NCI-H345 (cell line): ENCODE measurements around the gene IFT20.
"Not testable (repeated sequence)": the region's sequence is repeated elsewhere in the genome, so short reads cannot be mapped to it uniquely, and the experiment has no call there.

Experiments used
- DNase-seq: peaks from one replicate; lab custom pipeline; 2025; lab: John Stamatoyannopoulos, UW

Gene IFT20

DNA sequence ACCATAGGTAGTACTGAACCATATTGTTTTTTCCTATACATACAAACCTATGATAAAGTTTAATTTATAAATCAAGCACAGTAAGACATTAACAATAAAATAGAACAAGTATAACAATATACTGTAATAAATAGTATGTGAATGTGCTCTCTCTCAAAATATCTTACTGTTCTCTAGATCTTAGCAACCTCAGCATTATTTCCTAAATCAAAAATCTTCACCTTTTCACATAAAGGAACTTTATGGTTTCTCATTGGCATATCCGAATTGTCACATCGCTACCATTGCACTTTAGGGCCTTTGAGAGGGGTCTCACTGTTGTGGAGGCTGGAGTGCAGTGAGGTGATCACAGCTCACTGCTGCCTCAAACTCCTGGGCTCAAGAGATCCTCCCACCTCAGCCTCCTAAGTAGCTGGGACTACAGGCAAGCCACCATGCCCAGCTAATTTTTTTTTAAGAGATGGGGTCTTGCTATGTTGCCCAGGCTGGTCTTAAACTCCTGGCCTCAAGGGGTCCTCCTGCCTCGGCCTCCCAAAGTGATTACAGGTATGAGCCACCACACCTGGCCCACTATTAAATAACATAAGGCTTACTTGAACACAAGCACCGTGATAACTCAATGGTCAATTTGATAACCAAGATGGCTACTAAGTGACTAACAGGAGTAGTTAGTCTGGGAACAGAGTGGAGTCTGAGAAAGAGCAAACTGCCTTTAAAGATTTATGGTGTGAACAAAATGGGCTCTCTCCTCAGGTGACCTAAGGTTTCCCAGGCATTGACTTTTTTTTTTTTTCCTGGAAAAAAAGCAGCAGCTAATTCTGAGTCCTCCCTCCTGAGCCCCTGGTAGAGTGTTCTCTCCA, 19.2 kb downstream of the IFT20 start:
- DNase-seq = no peak

DNA sequence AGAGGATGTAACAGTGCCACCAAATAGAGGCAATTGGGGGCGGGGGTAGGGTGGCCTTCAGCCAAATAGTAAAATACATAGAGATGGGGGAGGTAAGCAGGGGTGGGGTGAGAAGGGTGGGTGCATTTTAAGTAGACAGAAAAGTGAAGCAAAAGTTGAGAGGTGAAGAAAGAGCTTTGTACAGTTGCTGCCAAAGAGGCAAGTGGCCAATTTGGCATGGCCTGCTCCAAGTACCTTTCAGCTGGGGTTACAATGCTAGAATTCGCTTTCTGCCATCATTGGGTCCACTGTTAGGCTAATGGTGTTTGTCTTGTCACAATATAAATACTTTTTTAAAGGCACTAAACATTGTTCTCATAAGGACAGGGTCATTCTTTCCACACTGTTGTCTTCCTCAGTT, 21.4 kb downstream of the IFT20 start:
- DNase-seq = no peak

DNA sequence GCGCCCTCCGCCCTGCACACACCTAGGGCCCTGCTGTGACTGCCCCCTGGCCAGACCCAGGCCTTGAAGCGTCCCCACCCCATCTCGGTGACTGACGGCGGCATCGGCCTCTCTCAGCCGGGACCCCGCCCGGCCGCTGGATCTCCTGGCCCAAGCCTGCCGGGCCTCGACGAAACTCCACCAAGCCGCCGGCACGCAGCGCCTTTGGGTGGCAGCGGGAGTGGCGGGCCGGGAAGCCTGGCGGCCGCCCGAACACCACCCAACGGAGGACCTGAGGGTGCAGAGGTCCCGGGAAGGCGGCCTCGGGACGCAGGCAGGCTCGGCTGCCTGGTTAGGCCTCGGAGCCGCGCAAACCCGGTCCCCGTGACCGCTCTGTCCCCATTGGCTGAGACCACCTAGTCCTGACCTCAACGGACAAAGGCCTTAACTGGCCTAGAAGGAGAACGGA, 28.3 kb downstream of the IFT20 start:
- no peak for DNase-seq

DNA sequence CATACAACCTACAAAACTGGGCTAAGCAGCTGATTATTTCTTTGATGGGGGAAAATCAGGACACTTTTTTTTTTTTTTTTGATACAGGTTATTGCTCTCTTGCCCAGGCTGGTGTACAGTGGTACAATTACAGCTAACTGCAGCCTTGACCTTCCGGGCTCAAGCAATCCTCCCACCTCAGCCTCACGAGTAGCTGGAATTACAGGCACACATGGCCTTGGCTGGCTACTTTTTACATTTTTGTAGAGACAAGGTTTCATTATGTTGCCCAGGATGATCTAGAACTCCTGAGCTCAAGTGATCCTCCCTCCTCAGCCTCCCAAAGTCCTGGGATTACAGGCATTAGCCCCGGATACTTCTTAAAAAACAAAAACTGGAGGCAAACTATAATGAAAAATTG, 36.8 kb downstream of the IFT20 start:
- no peak for DNase-seq

DNA sequence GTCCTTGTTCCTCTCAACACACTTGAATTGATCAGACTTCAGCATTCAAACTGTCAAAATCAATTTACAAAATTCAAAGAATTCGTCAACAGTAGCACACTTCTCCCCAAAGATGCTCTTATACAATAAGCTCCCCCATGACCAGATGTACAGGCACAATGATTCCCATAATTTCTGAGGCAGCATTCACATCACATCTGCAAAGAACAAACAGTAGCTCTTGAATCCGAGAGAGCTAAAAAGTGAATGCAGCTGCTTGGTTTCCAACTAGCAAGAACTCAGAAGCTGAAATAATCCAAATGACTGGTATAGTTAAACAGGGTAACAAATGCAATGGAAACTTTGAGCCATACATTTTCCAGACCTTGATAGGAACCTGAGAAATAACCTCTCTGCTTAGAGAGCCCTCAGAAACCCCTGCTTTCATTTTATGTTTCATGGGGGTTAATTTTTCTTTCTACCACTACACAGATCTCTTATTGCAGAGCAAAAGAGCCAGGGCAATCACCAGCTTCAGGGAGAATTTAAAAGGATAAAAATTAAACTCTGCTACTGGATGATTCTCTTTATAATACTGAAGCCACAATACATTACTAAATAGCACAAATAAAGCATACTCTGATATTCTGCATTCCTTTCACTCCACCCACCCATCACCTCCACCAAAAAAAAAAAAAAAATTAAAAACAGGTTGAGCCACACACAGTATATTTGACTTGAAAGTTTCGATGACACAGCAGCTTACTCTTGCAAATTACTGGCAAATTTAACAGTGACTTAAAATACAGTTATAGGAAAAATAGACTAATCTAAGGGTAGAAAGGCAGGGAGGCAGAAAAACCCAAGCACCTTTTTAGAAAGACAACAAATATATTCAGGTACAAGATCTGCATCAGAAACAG, 39.3 kb downstream of the IFT20 start:
- DNase-seq = no peak

DNA sequence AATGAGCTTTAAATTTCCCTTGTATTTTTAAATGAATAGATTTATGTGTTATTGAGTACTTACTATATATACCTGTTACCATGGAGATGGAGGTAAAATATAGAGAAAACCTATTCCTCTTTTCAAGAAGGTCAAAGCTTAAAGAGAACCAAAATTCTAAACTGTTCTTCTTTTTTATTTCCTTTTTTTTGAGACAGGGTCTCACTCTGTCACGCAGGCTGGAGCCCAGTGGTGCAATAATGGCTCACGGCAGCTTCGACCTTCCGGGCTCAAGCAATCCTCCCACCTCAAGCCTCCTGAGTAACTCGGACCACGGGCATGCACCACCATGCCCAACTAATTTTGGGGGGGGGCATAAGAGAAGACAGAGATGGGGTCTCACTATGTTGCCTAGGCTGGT, 41.3 kb downstream of the IFT20 start:
- no peak for DNase-seq

DNA sequence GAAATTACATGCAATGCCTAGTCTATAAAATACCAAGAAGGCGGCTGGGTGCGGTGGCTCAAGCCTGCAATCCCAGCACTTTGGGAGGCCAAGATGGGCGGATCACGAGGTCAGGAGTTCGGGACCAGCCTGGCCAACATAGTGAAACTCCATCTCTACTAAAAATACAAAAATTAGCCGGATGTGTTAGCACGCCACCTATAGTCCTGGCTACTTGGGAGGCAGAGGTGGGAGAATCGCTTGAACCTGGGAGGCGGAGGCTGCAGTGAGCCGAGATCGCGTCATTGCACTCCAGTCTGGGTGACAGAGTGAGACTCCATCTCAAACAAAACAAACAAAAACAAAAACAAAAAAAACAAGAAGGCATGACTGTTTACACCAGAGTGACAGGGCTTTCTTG, 42.4 kb downstream of the IFT20 start:
- not testable (repeated sequence) for DNase-seq

DNA sequence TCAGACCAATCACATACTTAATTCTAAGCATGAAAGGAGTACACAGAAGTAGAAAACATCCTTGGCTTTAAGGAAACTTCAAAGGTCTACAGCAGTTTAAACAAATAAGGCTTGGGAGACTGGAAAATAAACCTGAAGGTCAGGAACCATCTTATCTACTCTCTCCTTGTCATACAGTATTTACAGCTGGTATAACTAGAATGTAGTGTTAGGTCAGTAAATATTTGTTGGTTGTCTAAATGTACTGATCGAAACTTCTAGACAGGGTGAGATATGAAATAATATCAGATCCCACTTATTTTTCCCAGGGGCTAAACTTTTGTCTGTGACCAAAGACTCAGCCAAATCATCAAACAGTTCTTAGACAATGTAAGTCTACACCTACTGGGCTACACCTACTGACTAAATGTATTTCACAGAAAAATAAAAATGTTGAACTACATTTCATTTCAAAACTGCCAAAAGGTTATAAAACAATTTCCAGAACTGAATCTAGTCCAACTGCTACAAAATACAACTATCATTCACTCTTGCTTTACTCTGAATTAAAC, 43.4 kb downstream of the IFT20 start:
- no peak for DNase-seq

DNA sequence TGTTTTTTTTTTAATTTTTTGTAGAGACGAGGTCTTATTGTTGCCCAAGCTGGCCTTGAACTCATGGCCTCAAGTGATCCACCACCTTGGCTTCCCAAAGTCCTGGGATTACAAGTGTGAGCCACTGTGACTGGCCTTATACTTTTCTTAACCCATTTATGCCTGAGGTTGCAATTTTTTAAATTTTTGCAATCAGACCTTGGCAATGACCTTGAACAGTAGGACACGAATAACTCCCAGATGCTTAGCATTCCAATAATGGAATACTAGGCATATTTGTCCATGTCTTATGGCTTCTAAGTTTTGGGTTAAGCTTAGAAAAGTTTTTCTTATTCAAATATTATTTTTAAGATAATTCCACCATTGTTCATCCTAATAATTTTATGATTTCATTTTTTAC, 44.6 kb downstream of the IFT20 start:
- no peak for DNase-seq

DNA sequence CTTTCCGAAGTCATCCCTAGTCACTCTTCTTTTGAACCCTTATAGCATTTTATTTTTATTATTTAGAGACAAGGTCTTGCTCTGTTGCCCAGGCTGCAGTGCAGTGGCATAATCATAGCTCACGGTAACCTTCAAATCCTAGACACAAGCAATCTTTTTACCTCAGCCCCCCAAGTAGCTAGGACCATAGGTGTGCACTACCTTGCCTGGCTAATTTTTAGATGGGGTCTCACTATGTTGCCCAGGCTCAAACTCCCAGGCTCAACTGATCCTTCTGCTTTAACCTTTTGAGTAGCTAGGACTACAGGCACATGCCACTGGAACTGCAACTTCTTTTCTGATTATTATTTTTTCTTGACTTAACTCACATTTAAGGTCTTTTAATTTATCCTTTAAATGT, 49.3 kb downstream of the IFT20 start:
- DNase-seq = no peak

DNA sequence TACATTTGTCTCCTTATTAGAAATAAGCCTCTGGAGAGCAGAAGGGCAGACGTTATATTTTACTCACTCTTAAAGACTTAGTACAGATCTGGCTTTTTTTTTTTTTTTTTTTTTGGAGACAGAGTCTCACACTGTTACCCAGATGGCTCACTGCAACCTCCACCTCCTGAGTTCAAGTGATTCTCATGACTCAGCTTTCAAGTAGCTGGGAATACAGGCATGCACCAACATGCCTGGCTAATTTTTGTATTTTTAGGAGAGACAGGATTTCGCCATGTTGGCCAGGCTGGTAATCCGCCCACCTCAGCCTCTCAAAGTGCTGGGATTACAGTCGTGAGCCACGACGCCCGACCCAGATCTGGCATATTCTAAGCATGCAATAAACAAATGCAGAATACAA, 52.7 kb downstream of the IFT20 start:
- DNase-seq = peak; percentile 69

DNA sequence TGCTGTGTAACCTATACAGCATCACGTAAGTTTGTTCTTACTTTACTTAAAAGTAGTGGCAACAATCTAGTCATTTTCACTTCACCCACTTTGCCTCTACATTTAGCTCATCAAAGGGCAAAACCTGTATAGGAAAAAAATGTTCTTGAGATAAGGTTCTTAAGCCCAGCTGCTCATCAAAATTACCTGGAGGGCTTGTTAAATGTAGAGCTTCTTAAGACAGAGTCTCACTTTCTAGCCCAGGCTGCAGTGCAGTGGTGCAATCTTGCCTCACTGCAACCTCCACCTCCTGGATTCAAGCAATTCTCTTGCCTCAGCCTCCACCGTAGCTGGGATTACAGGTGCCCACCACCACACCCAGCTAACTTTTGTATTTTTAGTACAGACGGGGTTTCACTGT, 54.4 kb downstream of the IFT20 start:
- DNase-seq = no peak

DNA sequence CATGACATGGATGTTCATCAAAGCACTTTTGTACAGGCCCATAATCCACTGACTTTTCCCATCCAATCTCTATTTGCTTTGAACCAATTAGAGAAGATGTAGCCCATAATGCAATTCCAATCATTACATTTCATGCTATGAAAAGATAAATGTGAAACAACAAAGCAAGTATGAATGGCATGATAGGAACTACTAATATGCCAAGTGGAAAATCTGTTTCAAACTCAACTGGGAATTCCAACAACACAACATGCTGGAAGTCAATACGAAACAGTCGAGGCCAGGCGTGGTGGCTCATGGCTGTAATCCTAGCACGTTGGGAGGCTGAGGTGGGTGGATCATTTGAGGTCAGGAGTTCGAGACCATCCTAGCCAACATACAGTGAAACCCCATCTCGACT, 55.9 kb downstream of the IFT20 start:
- DNase-seq = no peak
